ENCODE data around the gene SGCD.

DNA sequence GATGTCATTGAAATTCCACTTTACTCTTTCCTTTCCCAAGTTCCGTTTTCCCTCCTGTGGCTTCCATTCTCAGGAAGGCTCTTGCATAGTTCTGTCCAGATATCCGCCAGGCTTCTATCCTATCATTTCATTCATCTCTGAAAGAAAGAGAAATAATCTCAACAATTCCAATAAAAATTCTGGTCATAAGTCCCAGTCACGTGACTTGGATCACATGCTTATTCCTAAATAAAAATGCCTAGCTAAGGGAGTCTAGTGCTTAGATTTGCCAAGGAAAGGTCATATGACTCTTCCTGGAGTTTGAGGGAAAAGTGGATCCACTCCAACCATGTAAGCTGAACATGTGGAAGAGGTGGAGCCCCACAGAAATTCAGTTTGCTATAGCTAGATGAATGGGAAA is 377.2 kb downstream of the SGCD start:
- TF ChIP-seq, protein P1, sequence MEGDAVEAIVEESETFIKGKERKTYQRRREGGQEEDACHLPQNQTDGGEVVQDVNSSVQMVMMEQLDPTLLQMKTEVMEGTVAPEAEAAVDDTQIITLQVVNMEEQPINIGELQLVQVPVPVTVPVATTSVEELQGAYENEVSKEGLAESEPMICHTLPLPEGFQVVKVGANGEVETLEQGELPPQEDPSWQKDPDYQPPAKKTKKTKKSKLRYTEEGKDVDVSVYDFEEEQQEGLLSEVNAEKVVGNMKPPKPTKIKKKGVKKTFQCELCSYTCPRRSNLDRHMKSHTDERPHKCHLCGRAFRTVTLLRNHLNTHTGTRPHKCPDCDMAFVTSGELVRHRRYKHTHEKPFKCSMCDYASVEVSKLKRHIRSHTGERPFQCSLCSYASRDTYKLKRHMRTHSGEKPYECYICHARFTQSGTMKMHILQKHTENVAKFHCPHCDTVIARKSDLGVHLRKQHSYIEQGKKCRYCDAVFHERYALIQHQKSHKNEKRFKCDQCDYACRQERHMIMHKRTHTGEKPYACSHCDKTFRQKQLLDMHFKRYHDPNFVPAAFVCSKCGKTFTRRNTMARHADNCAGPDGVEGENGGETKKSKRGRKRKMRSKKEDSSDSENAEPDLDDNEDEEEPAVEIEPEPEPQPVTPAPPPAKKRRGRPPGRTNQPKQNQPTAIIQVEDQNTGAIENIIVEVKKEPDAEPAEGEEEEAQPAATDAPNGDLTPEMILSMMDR (optimal IDR thresholded peaks at IDR 0.05 in 1 of 3, IDR thresholded peaks at IDR 0.05 in 1 of 3, conservative IDR thresholded peaks at IDR 0.05 in 1 of 3; ENCODE audit: extremely low read depth in 1 of 3, insufficient read depth in 2 of 3, low read length in 3 of 3): no peak
- TF ChIP-seq EZH2 (IDR thresholded peaks at IDR 0.05; ENCODE audit: low read length): no peak
